Medulla oblongata (tissue), 1 donor: ENCODE measurements around the gene PHACTR3.

ENCODE experiments used
- DNase-seq: peaks from one replicate; pipeline ENCODE4 v3.0.0-alpha.2; 2015; ENCODE audit errors: extremely low spot score

Gene PHACTR3

GRCh38 chr20:59646487-59646886 is 42.1 kb downstream of the PHACTR3 start:
- DNase-seq: no peak

GRCh38 chr20:59647271-59647670 is 42.9 kb downstream of the PHACTR3 start:
- no peak for DNase-seq

DNA sequence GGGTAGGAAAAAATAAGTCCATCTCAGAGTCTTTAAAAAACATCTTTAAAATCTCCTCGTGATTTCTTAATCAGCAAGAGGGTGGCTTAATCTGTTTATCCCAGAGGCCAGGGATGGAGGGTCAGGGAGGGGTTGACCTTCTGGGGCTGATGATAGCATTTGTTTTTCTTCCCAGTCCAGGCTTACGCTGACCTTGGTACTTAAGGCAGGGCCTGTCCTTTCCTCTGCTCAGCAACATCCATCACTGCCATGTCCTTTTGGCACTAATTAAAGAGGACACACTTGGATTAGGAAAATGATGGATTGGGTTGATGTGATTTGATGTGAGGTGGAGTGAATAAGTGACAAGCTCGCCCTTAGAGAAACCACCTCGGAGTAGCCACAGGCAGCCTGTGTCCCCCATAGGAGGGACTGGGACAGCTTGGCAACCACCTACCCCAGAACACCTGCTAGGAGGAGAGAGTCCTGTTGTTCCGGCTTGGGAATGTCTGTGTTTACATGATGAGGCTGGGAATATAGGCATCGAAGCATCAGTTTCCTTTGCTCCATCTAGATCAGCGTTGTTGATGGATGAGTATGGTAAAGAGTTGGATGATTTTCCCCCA is 44.2 kb downstream of the PHACTR3 start:
- no peak for DNase-seq

GRCh38 chr20:59650418-59650817 is 46.1 kb downstream of the PHACTR3 start:
- DNase-seq: no peak

GRCh38 chr20:59652381-59652780 is 48.0 kb downstream of the PHACTR3 start:
- DNase-seq: no peak

DNA sequence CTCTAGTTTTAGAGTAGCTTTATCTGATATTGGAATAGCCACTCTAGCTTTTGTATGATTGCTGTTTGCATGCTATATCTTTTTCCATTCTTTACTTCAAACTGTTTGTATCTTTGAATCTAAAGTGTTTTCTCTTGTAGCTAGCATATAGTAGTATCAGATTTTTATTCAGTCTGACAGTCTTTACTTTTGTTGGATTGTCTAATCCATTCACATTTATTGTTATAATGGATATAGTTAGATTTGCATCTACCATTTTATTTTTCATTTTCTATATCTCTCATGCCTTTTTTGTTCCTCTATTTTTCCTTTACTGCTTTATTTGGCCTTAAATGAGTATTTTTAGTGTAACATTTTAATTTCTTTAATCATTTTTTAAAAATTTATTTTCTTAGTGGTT is 52.1 kb downstream of the PHACTR3 start:
- DNase-seq: no peak

DNA sequence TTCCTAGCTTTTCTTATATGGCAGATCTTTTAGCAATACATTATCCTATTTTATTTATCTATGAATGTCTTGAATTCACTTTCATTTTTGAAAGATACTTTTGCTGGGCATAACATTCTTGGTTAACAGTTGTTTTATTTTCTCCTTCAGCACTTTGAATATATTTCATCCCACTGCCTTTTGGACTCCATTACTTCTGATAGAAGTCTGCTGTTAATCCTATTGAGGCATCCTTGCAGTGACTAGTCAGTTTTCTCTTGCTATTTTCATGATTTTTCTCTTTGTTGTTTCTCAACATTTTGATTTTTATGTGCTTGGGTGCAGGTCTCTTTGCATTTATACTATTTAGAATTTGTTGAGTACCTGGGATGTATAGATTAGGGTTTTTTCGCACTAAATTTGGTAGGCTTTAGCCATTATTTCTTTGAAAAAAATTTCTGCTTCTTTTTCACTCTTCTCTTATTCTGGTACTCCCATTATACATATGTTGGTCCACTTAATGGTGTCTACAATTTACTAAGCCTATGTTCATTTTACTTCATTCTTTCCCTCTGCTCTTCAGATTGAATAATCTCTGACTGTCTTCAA is 53.2 kb downstream of the PHACTR3 start:
- DNase-seq: no peak

- no peak for DNase-seq
Observed at GRCh38 chr20:59660471-59660870, 56.1 kb downstream of the PHACTR3 start.

- no peak for DNase-seq
Observed at GRCh38 chr20:59661153-59661552, 56.8 kb downstream of the PHACTR3 start.

GRCh38 chr20:59661621-59662020 is 57.3 kb downstream of the PHACTR3 start:
- DNase-seq: no peak

GRCh38 chr20:59662161-59662560 is 57.8 kb downstream of the PHACTR3 start:
- DNase-seq: no peak

DNA sequence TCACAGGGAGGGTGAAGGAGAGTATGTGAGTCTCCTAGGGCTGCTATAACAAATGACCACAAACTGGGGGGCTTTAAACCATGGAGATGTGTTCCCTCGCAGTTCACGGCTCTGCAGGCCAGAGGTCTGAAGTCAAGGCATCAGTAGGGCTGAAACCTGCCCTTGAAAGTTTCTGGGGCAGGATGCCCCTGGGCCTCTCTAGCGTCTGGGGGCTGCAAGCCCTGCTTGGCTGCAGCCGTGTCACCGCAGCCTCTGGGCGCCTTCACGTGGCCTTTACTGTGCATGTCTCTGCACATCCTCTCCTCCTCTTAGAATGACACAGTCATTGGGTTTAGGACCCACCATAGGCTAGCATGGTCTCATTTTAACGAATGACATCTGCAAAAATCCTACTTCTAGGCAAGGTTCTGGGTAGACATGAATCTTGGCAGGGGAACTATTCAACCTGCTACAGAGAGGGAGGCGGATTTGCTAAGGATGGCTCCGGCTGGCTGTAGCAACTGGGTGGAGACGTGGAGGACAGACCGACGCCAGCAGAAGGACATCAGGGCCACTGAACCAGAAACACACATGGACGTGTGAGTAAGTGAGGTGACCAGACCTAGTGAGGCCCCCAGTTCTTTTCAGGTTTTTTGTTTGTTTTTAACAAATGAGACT is 58.6 kb downstream of the PHACTR3 start:
- DNase-seq: no peak

- no peak for DNase-seq
Observed at GRCh38 chr20:59663513-59664060, 59.2 kb downstream of the PHACTR3 start.

DNA sequence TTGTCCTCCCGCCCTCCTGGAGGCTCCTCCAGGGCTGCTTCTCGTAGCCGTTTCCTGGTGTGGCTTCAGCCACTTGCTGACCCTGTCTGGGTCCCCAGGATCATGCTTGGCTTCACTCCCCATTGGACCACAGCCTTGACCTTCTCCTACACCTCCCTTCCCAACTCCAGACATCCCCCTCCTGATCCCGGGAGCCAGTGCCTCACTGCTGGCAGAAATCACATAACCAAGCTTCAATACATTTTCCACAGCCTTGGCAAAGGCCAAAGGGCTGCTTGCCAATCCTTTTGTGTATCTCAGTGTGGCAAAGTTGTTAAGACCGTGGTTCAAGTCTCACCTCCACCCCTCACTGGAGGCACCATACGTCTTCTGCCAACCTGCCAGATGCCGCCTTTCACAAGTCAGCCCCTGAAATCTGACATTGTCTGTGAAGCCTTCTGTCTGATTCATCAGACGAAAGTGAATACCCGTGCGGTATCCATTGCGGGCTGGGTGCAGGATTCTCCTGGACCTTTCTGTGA is 60.1 kb downstream of the PHACTR3 start:
- DNase-seq: no peak

- DNase-seq: no peak
Observed at GRCh38 chr20:59665656-59666555, 61.6 kb downstream of the PHACTR3 start.

DNA sequence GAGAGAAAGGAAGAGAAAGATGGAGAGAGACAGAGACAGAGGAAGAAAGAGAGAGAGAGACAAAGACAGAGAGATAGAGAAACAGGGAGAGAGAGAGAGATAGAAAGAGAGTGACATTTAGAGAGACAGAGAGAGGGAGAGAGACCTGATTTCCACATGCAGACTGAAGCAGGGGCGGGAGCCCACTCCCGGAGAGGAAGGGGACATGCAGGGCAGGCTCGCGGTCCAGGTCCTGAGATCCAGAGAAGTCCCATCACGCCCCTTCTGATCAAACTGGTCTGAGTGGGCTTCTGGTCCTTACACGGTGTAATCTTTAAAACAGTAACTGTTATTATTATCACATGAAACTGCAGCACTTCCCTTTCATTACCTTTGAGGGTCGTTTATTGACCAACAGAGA is 62.2 kb downstream of the PHACTR3 start:
- DNase-seq: no peak

DNA sequence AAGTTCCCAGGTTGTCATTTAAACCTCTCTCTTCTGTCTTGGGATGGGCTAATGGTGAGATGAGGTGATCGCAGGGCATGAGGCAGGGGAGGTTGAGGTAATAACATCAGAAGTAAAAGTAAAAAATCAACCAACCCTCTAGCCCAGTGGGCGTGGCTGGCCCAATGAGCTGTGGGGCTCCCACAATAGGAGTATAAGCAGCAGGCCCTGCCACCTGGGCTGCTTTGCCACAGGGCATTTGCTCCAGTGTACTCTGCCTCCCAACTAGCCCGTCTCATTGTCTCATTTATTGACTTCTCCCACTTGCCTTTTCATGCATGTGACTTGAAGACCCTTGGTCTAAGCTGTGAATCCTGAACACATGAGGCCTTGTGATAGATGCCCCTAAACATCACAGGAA is 62.8 kb downstream of the PHACTR3 start:
- DNase-seq: no peak

DNA sequence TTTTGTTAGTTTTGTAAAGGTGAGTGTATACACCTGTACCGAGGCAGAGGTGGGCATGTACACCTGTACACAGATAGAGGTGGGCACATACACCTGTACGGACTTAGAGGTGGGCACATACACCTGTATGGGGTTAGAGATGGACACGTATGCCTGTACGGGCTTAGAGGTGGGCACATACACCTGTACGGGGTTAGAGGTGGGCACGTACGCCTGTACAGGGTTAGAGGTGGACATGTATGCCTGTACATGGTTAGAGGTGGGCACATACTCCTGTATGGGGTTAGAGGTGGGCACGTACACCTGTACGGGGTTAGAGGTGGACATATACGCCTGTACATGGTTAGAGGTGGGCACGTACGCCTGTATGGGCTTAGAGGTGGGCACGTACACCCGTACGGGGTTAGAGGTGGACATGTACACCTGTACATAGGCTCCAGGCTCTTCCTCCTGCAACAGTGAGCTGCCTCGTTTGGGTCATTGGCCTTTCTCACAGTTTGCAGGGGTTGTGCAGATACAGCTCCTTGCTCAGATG is 63.7 kb downstream of the PHACTR3 start:
- no peak for DNase-seq

- no peak for DNase-seq
Observed at GRCh38 chr20:59668926-59669850, 64.8 kb downstream of the PHACTR3 start.

GRCh38 chr20:59670786-59671492 is 66.6 kb downstream of the PHACTR3 start:
- no peak for DNase-seq
